DND-41 (cell line): ENCODE results near the gene WDR7.

ENCODE experiments used
- ATAC-seq: fragments of 200-7000 bp; cut with Tn5 transposase; 3 replicates; pipeline ENCODE4 v1.9.1; 2021; ENCODE audit warnings: low read depth; ENCODE audit not compliant: insufficient read depth
- DNase-seq: peaks from one replicate; pipeline ENCODE4 v3.0.0-alpha.2; 2020
- H2AFZ ChIP-seq: 2 replicates; pipeline ENCODE4 v1.6.0; 2012; ENCODE audit warnings: low read depth, low read length
- H3K27ac ChIP-seq: 2 replicates; pipeline ENCODE4 v1.5.1; 2012; ENCODE audit warnings: low read length, inconsistent platforms
- H3K27me3 ChIP-seq: fragments of 200-600 bp; sonication (generic); 2 replicates; pipeline ENCODE4 v1.6.0; 2012; ENCODE audit warnings: low read length, mild to moderate bottlenecking, inconsistent platforms; ENCODE audit not compliant: insufficient read depth, poor library complexity
- H3K36me3 ChIP-seq: 2 replicates; pipeline ENCODE4 v1.5.1; 2012; ENCODE audit warnings: low read length, inconsistent platforms; ENCODE audit not compliant: insufficient read depth
- H3K4me1 ChIP-seq: 2 replicates; pipeline ENCODE4 v1.5.1; 2012; ENCODE audit warnings: mild to moderate bottlenecking, low read length; ENCODE audit not compliant: insufficient read depth
- H3K4me2 ChIP-seq: 2 replicates; pipeline ENCODE4 v1.6.0; 2012; ENCODE audit warnings: mild to moderate bottlenecking, moderate library complexity, low read length, inconsistent platforms; ENCODE audit not compliant: insufficient read depth
- H3K4me3 ChIP-seq, 2 experiments: fragments of 200-600 bp in 1 of 2; shearing (Covaris generic) in 1 of 2; 2 replicates each; pipeline ENCODE4 v1.5.1; 2012 to 2016; ENCODE audit warnings: inconsistent platforms in 2 of 2, low read length in 2 of 2, mild to moderate bottlenecking in 2 of 2, low read depth in 1 of 2, moderate library complexity in 1 of 2
- H3K79me2 ChIP-seq: 2 replicates; pipeline ENCODE4 v1.6.0; 2012; ENCODE audit warnings: low read length, inconsistent platforms; ENCODE audit not compliant: insufficient read depth
- H3K9ac ChIP-seq: 2 replicates; pipeline ENCODE4 v1.6.0; 2012; ENCODE audit warnings: low read depth, mild to moderate bottlenecking, inconsistent platforms, low read length, moderate library complexity
- H3K9me3 ChIP-seq: 2 replicates; pipeline ENCODE4 v1.5.1; 2012; ENCODE audit warnings: low read length, moderate library complexity, mild to moderate bottlenecking, inconsistent platforms; ENCODE audit not compliant: insufficient read depth, severe bottlenecking
- H4K20me1 ChIP-seq: 2 replicates; pipeline ENCODE4 v1.6.0; 2012; ENCODE audit warnings: low read length; ENCODE audit not compliant: insufficient read depth
- CTCF ChIP-seq: IDR thresholded peaks from 2 replicates; pipeline ENCODE4 v1.5.1; 2012; ENCODE audit warnings: borderline replicate concordance, low read length, moderate library complexity, mild to moderate bottlenecking; ENCODE audit not compliant: poor library complexity, severe bottlenecking; ENCODE audit errors: extremely low read depth
- EZH2 ChIP-seq: IDR thresholded peaks from 3 replicates; pipeline ENCODE4 v1.6.1; 2012; ENCODE audit warnings: borderline replicate concordance, low read depth, mild to moderate bottlenecking, moderate library complexity, low read length, inconsistent platforms; ENCODE audit not compliant: severe bottlenecking

The WDR7 gene

GRCh38 chr18:56770873-56771272, 119.7 kb downstream of the WDR7 start:
- H3K4me3 ChIP-seq: no peak overlapping the region
- H3K36me3 ChIP-seq: peaks cover 7% of the 10 kb centered on the region; the same call in 1 of the 2 replicates
- H3K4me2 ChIP-seq: no peak overlapping the region
- H3K27ac ChIP-seq: no peak overlapping the region
- H3K27me3 ChIP-seq: no peaks in the 10 kb centered on the region
- no peaks in the 10 kb centered on the region for H4K20me1 ChIP-seq
- H3K79me2 ChIP-seq: no peaks in the 10 kb centered on the region
- TF ChIP-seq CTCF (no peak), EZH2 (no peak)
- no peaks in the 10 kb centered on the region for H3K4me1 ChIP-seq
- H3K9me3 ChIP-seq: no peaks in the 10 kb centered on the region
- H3K9ac ChIP-seq: no peak overlapping the region
- no peak for ATAC-seq
- H2AFZ ChIP-seq: no peak overlapping the region
- no peak for DNase-seq

- no peak overlapping the region for H3K4me2 ChIP-seq
- H3K9me3 ChIP-seq: no peaks in the 10 kb centered on the region
- no peak for DNase-seq
- H3K4me3 ChIP-seq: no peak overlapping the region
- no peaks in the 10 kb centered on the region for H3K79me2 ChIP-seq
- H3K36me3 ChIP-seq: peaks cover 10% of the 10 kb centered on the region; the same call in 1 of the 2 replicates
- no peak for ATAC-seq
- H3K9ac ChIP-seq: no peak overlapping the region
- H4K20me1 ChIP-seq: no peaks in the 10 kb centered on the region
- H2AFZ ChIP-seq: no peak overlapping the region
- H3K27me3 ChIP-seq: no peaks in the 10 kb centered on the region
- no peaks in the 10 kb centered on the region for H3K4me1 ChIP-seq
- no peak for TF ChIP-seq EZH2
- TF ChIP-seq CTCF: no peak
- no peak overlapping the region for H3K27ac ChIP-seq
Observed at GRCh38 chr18:56775701-56776100, 124.5 kb downstream of the WDR7 start.

- Histone ChIP-seq H2AFZ (no peak overlapping the region), H3K4me1 (no peaks in the 10 kb centered on the region), H4K20me1 (no peaks in the 10 kb centered on the region), H3K4me3 (no peak overlapping the region), H3K9me3 (no peaks in the 10 kb centered on the region), H3K9ac (no peak overlapping the region), H3K79me2 (no peaks in the 10 kb centered on the region), H3K27ac (no peak overlapping the region), H3K27me3 (no peaks in the 10 kb centered on the region), H3K4me2 (no peak overlapping the region), H3K36me3 (peaks cover 10% of the 10 kb centered on the region; the same call in 1 of the 2 replicates)
- ATAC-seq (no peak), DNase-seq (no peak)
- TF ChIP-seq EZH2: no peak
- TF ChIP-seq CTCF: no peak
Observed at GRCh38 chr18:56787390-56787789, 136.2 kb downstream of the WDR7 start.
